DOHH2 (cell line): ENCODE results near the gene TMOD2.
A peak's percentile ranks its signal among the peaks of the same experiment; 100 is the strongest.

Experiments
- H3F3A ChIP-seq: fragments of 200-600 bp; sonication (generic), shearing (Covaris generic); 2 replicates; pipeline ENCODE4 v1.6.0; 2016; ENCODE audit warnings: antibody characterized with exemption, mild to moderate bottlenecking; ENCODE audit not compliant: control insufficient read depth, insufficient read depth
- H3K27ac ChIP-seq: fragments of 200-600 bp; sonication (generic); 2 replicates; pipeline ENCODE4 v1.5.1; 2014; ENCODE audit warnings: low read depth, mild to moderate bottlenecking, low read length, moderate library complexity
- H3K27me3 ChIP-seq: fragments of 200-600 bp; sonication (generic); 2 replicates; pipeline ENCODE4 v1.6.1; 2014; ENCODE audit warnings: mild to moderate bottlenecking, low read length, mixed read lengths; ENCODE audit not compliant: control insufficient read depth
- H3K36me3 ChIP-seq: fragments of 200-600 bp; sonication (generic); 2 replicates; pipeline ENCODE4 v1.6.1; 2014; ENCODE audit warnings: mild to moderate bottlenecking, low read length, moderate library complexity, mixed read lengths; ENCODE audit not compliant: control insufficient read depth
- H3K4me1 ChIP-seq: fragments of 200-600 bp; sonication (generic); 2 replicates; pipeline ENCODE4 v1.6.1; 2014; ENCODE audit warnings: mild to moderate bottlenecking, low read length, mixed read lengths; ENCODE audit not compliant: control insufficient read depth
- H3K4me2 ChIP-seq: fragments of 200-600 bp; sonication (generic); 2 replicates; pipeline ENCODE4 v1.6.0; 2014; ENCODE audit warnings: mild to moderate bottlenecking, low read length, moderate library complexity
- H3K4me3 ChIP-seq: fragments of 200-600 bp; sonication (generic); 2 replicates; pipeline ENCODE4 v1.5.1; 2014; ENCODE audit warnings: mild to moderate bottlenecking, low read length, mixed read lengths
- H3K79me2 ChIP-seq: fragments of 200-600 bp; sonication (generic); 2 replicates; pipeline ENCODE4 v1.6.1; 2014; ENCODE audit warnings: mild to moderate bottlenecking, low read length, mixed read lengths; ENCODE audit not compliant: control insufficient read depth
- H3K9me2 ChIP-seq: fragments of 200-600 bp; sonication (generic); replicated peaks from 2 replicates; pipeline ENCODE4 v1.6.1; 2014; ENCODE audit warnings: mild to moderate bottlenecking, low read length, mixed read lengths; ENCODE audit not compliant: control insufficient read depth
- H3K9me3 ChIP-seq: fragments of 200-600 bp; sonication (generic); 2 replicates; pipeline ENCODE4 v1.6.1; 2014; ENCODE audit warnings: antibody characterized with exemption, low read length, mixed read lengths; ENCODE audit not compliant: control insufficient read depth, insufficient read depth
- H4K20me1 ChIP-seq: fragments of 200-600 bp; sonication (generic); 2 replicates; pipeline ENCODE4 v1.6.0; 2014; ENCODE audit warnings: low read depth, mild to moderate bottlenecking, antibody characterized with exemption, low read length, moderate library complexity; ENCODE audit not compliant: control insufficient read depth, insufficient read depth
- EZH2phosphoT487 ChIP-seq: fragments of 200-600 bp; sonication (generic); IDR thresholded peaks from 2 replicates; pipeline ENCODE4 v1.6.1; 2017; ENCODE audit warnings: borderline replicate concordance, mild to moderate bottlenecking, antibody characterized with exemption, low read length, moderate library complexity, mixed read lengths
- TF ChIP-seq, protein P1 (sequence below): fragments of 200-600 bp; sonication (generic); IDR thresholded peaks from one replicate; pipeline ENCODE4 v1.5.1; 2014; ENCODE audit warnings: antibody characterized with exemption, mild to moderate bottlenecking, low read depth, low read length; ENCODE audit not compliant: poor library complexity, severe bottlenecking

Gene TMOD2

GRCh38 chr15:51830276-51830806 is 78.9 kb downstream of the TMOD2 start:
- H3K9me3 ChIP-seq, result no peaks in the 10 kb centered on the region

GRCh38 chr15:51833772-51834171 is 82.4 kb downstream of the TMOD2 start:
- Histone ChIP-seq H3K9me2 (no peaks in the 10 kb centered on the region), H3K79me2 (peaks cover 90% of the 10 kb centered on the region), H3K4me1 (peaks cover 64% of the 10 kb centered on the region), H3K36me3 (no peaks in the 10 kb centered on the region; the same call in 1 of the 2 replicates), H3K27me3 (no peaks in the 10 kb centered on the region), H3K27ac (no peak overlapping the region), H4K20me1 (peaks cover 24% of the 10 kb centered on the region; the same call in 1 of the 2 replicates), H3K9me3 (no peaks in the 10 kb centered on the region), H3K4me2 (0 out of 2 replicates have a peak overlapping the region, but pooled peaks have one; percentile 2), H3F3A (no peaks in the 10 kb centered on the region), H3K4me3 (no peak overlapping the region)
- TF ChIP-seq, protein P1, sequence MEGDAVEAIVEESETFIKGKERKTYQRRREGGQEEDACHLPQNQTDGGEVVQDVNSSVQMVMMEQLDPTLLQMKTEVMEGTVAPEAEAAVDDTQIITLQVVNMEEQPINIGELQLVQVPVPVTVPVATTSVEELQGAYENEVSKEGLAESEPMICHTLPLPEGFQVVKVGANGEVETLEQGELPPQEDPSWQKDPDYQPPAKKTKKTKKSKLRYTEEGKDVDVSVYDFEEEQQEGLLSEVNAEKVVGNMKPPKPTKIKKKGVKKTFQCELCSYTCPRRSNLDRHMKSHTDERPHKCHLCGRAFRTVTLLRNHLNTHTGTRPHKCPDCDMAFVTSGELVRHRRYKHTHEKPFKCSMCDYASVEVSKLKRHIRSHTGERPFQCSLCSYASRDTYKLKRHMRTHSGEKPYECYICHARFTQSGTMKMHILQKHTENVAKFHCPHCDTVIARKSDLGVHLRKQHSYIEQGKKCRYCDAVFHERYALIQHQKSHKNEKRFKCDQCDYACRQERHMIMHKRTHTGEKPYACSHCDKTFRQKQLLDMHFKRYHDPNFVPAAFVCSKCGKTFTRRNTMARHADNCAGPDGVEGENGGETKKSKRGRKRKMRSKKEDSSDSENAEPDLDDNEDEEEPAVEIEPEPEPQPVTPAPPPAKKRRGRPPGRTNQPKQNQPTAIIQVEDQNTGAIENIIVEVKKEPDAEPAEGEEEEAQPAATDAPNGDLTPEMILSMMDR, result no peak
- no peak for TF ChIP-seq EZH2phosphoT487

More at GRCh38 chr15:51830276-51830806, 78.9 kb downstream of the TMOD2 start:
- TF ChIP-seq, protein P1, result no peak
- TF ChIP-seq EZH2phosphoT487, result no peak
- peak overlapping the region; percentile 92 for H3K4me3 ChIP-seq
- peak overlapping the region; percentile 7; the same call in 1 of the 2 replicates for H3K27ac ChIP-seq
- peak overlapping the region; percentile 57 for H3K4me2 ChIP-seq
- H3K36me3 ChIP-seq, result no peaks in the 10 kb centered on the region; the same call in 1 of the 2 replicates
- H3F3A ChIP-seq, result no peaks in the 10 kb centered on the region
- H3K79me2 ChIP-seq, result peaks cover 58% of the 10 kb centered on the region
- H3K27me3 ChIP-seq, result peaks cover 8% of the 10 kb centered on the region; the same call in 1 of the 2 replicates
- H3K9me2 ChIP-seq, result no peaks in the 10 kb centered on the region
- H3K4me1 ChIP-seq, result peaks cover 42% of the 10 kb centered on the region
- peaks cover 20% of the 10 kb centered on the region; the same call in 1 of the 2 replicates for H4K20me1 ChIP-seq

DNA sequence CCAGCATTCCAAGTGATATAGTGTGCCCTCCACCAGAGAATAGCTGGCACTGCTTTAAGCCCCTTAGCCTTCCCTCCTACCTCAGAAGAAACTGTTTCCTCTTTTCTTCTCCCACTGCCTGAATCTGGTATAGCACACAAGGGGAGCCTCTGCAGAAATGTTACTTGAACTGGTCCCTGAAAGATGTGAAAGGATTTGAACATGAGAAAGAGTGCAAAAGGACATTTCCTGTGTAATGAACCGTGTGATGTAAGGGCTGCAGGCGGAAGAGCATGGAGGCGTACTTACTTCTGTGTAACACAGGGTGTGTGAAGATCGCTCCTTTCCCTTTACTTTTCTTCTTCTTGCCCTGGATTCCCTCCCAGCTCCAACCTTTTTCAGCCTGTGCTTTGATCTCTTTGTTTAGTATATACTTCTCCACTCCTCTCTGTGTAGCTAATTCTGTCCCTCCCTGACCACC is 86.4 kb downstream of the TMOD2 start:
- Histone ChIP-seq H3K79me2 (peaks cover 97% of the 10 kb centered on the region), H3K9me2 (no peaks in the 10 kb centered on the region), H3K27me3 (no peaks in the 10 kb centered on the region), H4K20me1 (peaks cover 17% of the 10 kb centered on the region; the same call in 1 of the 2 replicates), H3K4me2 (peak overlapping the region; percentile 55), H3K4me1 (peaks cover 51% of the 10 kb centered on the region), H3K4me3 (peak overlapping the region; percentile 41), H3K27ac (peak overlapping the region; percentile 2; the same call in 1 of the 2 replicates), H3K9me3 (no peaks in the 10 kb centered on the region), H3F3A (no peaks in the 10 kb centered on the region), H3K36me3 (no peaks in the 10 kb centered on the region)
- TF ChIP-seq, protein P1, result no peak
- no peak for TF ChIP-seq EZH2phosphoT487
